ENCODE data around the gene FRYL.

FRYL gene

GRCh38 chr4:48791313-48791712 is 11.2 kb upstream of the FRYL start:
- Histone ChIP-seq H3K36me3 (ENCODE audit: insufficient read depth, low read length) (no peaks in the 10 kb centered on the region), H3K4me3 (ENCODE audit: low read depth, low read length, poor library complexity, severe bottlenecking) (no peak overlapping the region), H3K27me3 (ENCODE audit: insufficient read depth, low read length) (no peaks in the 10 kb centered on the region), H3K9ac (ENCODE audit: low read length) (no peak overlapping the region), H3K9me3 (ENCODE audit: low read length) (no peaks in the 10 kb centered on the region), H3K4me2 (ENCODE audit: low read length) (no peak overlapping the region), H3K4me1 (ENCODE audit: insufficient read depth, low read length, severe bottlenecking) (peaks cover 11% of the 10 kb centered on the region), H3K79me2 (ENCODE audit: insufficient read depth, low read length) (no peaks in the 10 kb centered on the region), H4K20me1 (ENCODE audit: insufficient read depth, low read length) (no peaks in the 10 kb centered on the region), H3K27ac (ENCODE audit: low read depth, low read length, poor library complexity, severe bottlenecking) (no peak overlapping the region), H3F3A (ENCODE audit: insufficient read depth, low read length) (no peaks in the 10 kb centered on the region), H2AFZ (ENCODE audit: low read length) (no peak overlapping the region), H3K9me2 (ENCODE audit: low read depth, low read length) (no peaks in the 10 kb centered on the region)
- no peak for TF ChIP-seq EZH2 (IDR thresholded peaks at IDR 0.05; ENCODE audit: borderline replicate concordance, low read length)
- TF ChIP-seq, protein P1, sequence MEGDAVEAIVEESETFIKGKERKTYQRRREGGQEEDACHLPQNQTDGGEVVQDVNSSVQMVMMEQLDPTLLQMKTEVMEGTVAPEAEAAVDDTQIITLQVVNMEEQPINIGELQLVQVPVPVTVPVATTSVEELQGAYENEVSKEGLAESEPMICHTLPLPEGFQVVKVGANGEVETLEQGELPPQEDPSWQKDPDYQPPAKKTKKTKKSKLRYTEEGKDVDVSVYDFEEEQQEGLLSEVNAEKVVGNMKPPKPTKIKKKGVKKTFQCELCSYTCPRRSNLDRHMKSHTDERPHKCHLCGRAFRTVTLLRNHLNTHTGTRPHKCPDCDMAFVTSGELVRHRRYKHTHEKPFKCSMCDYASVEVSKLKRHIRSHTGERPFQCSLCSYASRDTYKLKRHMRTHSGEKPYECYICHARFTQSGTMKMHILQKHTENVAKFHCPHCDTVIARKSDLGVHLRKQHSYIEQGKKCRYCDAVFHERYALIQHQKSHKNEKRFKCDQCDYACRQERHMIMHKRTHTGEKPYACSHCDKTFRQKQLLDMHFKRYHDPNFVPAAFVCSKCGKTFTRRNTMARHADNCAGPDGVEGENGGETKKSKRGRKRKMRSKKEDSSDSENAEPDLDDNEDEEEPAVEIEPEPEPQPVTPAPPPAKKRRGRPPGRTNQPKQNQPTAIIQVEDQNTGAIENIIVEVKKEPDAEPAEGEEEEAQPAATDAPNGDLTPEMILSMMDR (IDR thresholded peaks at IDR 0.05; ENCODE audit: low read length), result no peak

- Histone ChIP-seq H3K79me2 (ENCODE audit: insufficient read depth, low read length) (no peaks in the 10 kb centered on the region), H3K9me3 (ENCODE audit: low read length) (no peaks in the 10 kb centered on the region), H4K20me1 (ENCODE audit: insufficient read depth, low read length) (no peaks in the 10 kb centered on the region), H3K27me3 (ENCODE audit: insufficient read depth, low read length) (no peaks in the 10 kb centered on the region), H3K4me3 (ENCODE audit: low read depth, low read length, poor library complexity, severe bottlenecking) (no peak overlapping the region), H3K27ac (ENCODE audit: low read depth, low read length, poor library complexity, severe bottlenecking) (no peak overlapping the region), H3K9me2 (ENCODE audit: low read depth, low read length) (no peaks in the 10 kb centered on the region), H3F3A (ENCODE audit: insufficient read depth, low read length) (no peaks in the 10 kb centered on the region), H2AFZ (ENCODE audit: low read length) (no peak overlapping the region), H3K36me3 (ENCODE audit: insufficient read depth, low read length) (no peaks in the 10 kb centered on the region), H3K4me1 (ENCODE audit: insufficient read depth, low read length, severe bottlenecking) (peaks cover 11% of the 10 kb centered on the region), H3K4me2 (ENCODE audit: low read length) (no peak overlapping the region), H3K9ac (ENCODE audit: low read length) (no peak overlapping the region)
- TF ChIP-seq, protein P1 (IDR thresholded peaks at IDR 0.05; ENCODE audit: low read length), result no peak
- TF ChIP-seq EZH2 (IDR thresholded peaks at IDR 0.05; ENCODE audit: borderline replicate concordance, low read length), result no peak
Measured at GRCh38 chr4:48790561-48790960, 10.5 kb upstream of the FRYL start.

- H2AFZ ChIP-seq (ENCODE audit: low read length), result no peak overlapping the region
- H3K4me2 ChIP-seq (ENCODE audit: low read length), result no peak overlapping the region
- peaks cover 3% of the 10 kb centered on the region for H3K4me1 ChIP-seq (ENCODE audit: insufficient read depth, low read length, severe bottlenecking)
- H3K9me2 ChIP-seq (ENCODE audit: low read depth, low read length), result no peaks in the 10 kb centered on the region
- H3K4me3 ChIP-seq (ENCODE audit: low read depth, low read length, poor library complexity, severe bottlenecking), result no peak overlapping the region
- no peaks in the 10 kb centered on the region for H3K9me3 ChIP-seq (ENCODE audit: low read length)
- H3K36me3 ChIP-seq (ENCODE audit: insufficient read depth, low read length), result no peaks in the 10 kb centered on the region
- no peak overlapping the region for H3K27ac ChIP-seq (ENCODE audit: low read depth, low read length, poor library complexity, severe bottlenecking)
- no peak for TF ChIP-seq EZH2 (IDR thresholded peaks at IDR 0.05; ENCODE audit: borderline replicate concordance, low read length)
- TF ChIP-seq, protein P1 (IDR thresholded peaks at IDR 0.05; ENCODE audit: low read length), result no peak
- H4K20me1 ChIP-seq (ENCODE audit: insufficient read depth, low read length), result no peaks in the 10 kb centered on the region
- no peak overlapping the region for H3K9ac ChIP-seq (ENCODE audit: low read length)
- no peaks in the 10 kb centered on the region for H3K27me3 ChIP-seq (ENCODE audit: insufficient read depth, low read length)
- H3K79me2 ChIP-seq (ENCODE audit: insufficient read depth, low read length), result no peaks in the 10 kb centered on the region
- no peaks in the 10 kb centered on the region for H3F3A ChIP-seq (ENCODE audit: insufficient read depth, low read length)
Measured at GRCh38 chr4:48787056-48787455, 7.0 kb upstream of the FRYL start.

Data from OCI-LY1 (cell line).